Hematopoietic multipotent progenitor cell treated with erythropoietin and hydrocortisone succinate and interleukin-3 and kit ligand, for 4 days (in vitro differentiated cells): ENCODE data around the gene HAND1.

Experiments
- DNase-seq: peaks from one replicate; pipeline ENCODE4 v3.0.0-alpha.2; 2015

HAND1 gene

GRCh38 chr5:154503698-154504039 is 25.6 kb upstream of the HAND1 start:
- no peak for DNase-seq

- DNase-seq, result no peak
Measured at GRCh38 chr5:154502180-154502579, 24.2 kb upstream of the HAND1 start.

GRCh38 chr5:154501566-154501965 is 23.5 kb upstream of the HAND1 start:
- DNase-seq, result no peak

GRCh38 chr5:154498994-154499393 is 21.0 kb upstream of the HAND1 start:
- DNase-seq, result no peak

GRCh38 chr5:154498591-154498990 is 20.6 kb upstream of the HAND1 start:
- peak; percentile 75 for DNase-seq

- DNase-seq, result no peak
Measured at GRCh38 chr5:154494036-154494435, 16.0 kb upstream of the HAND1 start.

GRCh38 chr5:154493274-154493673 is 15.2 kb upstream of the HAND1 start:
- no peak for DNase-seq

GRCh38 chr5:154491941-154492340 is 13.9 kb upstream of the HAND1 start:
- no peak for DNase-seq

GRCh38 chr5:154487541-154487940 is 9.5 kb upstream of the HAND1 start:
- DNase-seq, result no peak

- no peak for DNase-seq
Measured at GRCh38 chr5:154486427-154486866, 8.4 kb upstream of the HAND1 start.

GRCh38 chr5:154485850-154486426 is 7.9 kb upstream of the HAND1 start:
- DNase-seq, result no peak

- DNase-seq, result no peak
Measured at GRCh38 chr5:154485096-154485491, 7.1 kb upstream of the HAND1 start.

GRCh38 chr5:154484393-154485095 is 6.5 kb upstream of the HAND1 start:
- DNase-seq, result no peak

GRCh38 chr5:154483654-154484392 is 5.8 kb upstream of the HAND1 start:
- no peak for DNase-seq

- DNase-seq, result no peak
Measured at GRCh38 chr5:154482528-154483449, 4.8 kb upstream of the HAND1 start.

GRCh38 chr5:154481584-154482381 is 3.8 kb upstream of the HAND1 start:
- DNase-seq, result no peak

GRCh38 chr5:154480847-154481246 is 2.8 kb upstream of the HAND1 start:
- no peak for DNase-seq

GRCh38 chr5:154479944-154480750 is 2.1 kb upstream of the HAND1 start:
- no peak for DNase-seq

- DNase-seq, result no peak
Measured at GRCh38 chr5:154479160-154479943, 1.3 kb upstream of the HAND1 start.

GRCh38 chr5:154478752-154479159 is 729 bp upstream of the HAND1 start:
- DNase-seq, result no peak
